MCF 10A (cell line): ENCODE results near the gene PRSS27. TPM values are rescaled to one million over a fixed set of nuclear protein-coding genes. Genes with fewer than 3 reads are reported as not detected.

Source experiments
- BruUV-seq: library from RNA; stranded (reverse); fragments of 400-500 nt; replicated peaks from 2 replicates; lab custom pipeline; 2021; lab: Mats Ljungman, UMichigan
- CTCF ChIA-PET: fragments of 300-600 bp; sonication (Branson Sonifier 250); formaldehyde crosslinking; extraction: SDS; loops from one replicate; lab custom pipeline; 2021; ENCODE audit warnings: antibody characterized with exemption, inconsistent platforms; lab: Yijun Ruan, JAX
- POLR2A ChIA-PET: fragments of 300-600, 350-650 bp; sonication (Branson Sonifier 250); formaldehyde crosslinking; extraction: SDS; loops from one replicate; lab custom pipeline; 2020; ENCODE audit warnings: antibody characterized with exemption, inconsistent platforms; lab: Yijun Ruan, JAX
- DNase-seq: peaks from one replicate; pipeline ENCODE4 v3.0.0-alpha.2; 2018; ENCODE audit not compliant: unreplicated experiment
- H3K27ac Mint-ChIP-seq: one replicate; pipeline ENCODE4 v1.8.0; 2022; ENCODE audit warnings: mild to moderate bottlenecking, low read depth, mixed read lengths; ENCODE audit not compliant: unreplicated experiment
- H3K27me3 Mint-ChIP-seq: one replicate; pipeline ENCODE4 v1.8.0; 2022; ENCODE audit warnings: mixed read lengths; ENCODE audit not compliant: insufficient read depth, unreplicated experiment
- H3K36me3 Mint-ChIP-seq: one replicate; pipeline ENCODE4 v1.8.0; 2022; ENCODE audit warnings: mild to moderate bottlenecking, moderate library complexity, mixed read lengths; ENCODE audit not compliant: insufficient read depth, unreplicated experiment
- H3K4me1 Mint-ChIP-seq: one replicate; pipeline ENCODE4 v1.8.0; 2022; ENCODE audit warnings: mixed read lengths; ENCODE audit not compliant: insufficient read depth, unreplicated experiment
- H3K4me3 Mint-ChIP-seq: one replicate; pipeline ENCODE4 v1.8.0; 2022; ENCODE audit warnings: mild to moderate bottlenecking, moderate library complexity, mixed read lengths; ENCODE audit not compliant: unreplicated experiment
- H3K9me3 Mint-ChIP-seq: one replicate; pipeline ENCODE4 v1.8.0; 2022; ENCODE audit warnings: mixed read lengths; ENCODE audit not compliant: unreplicated experiment
- CTCF ChIP-seq: fragments of 200-600 bp; IDR thresholded peaks from one replicate; pipeline ENCODE4 v1.8.0; 2022; ENCODE audit warnings: antibody characterized with exemption, mild to moderate bottlenecking; ENCODE audit not compliant: unreplicated experiment
- intact Hi-C: fragments of 100-400 bp; cut with micrococcal nuclease; formaldehyde crosslinking; loops from 2 replicates; pipeline ENCODE4 v1.14.1; 2022
- total RNA-seq: library from RNA; stranded (reverse); gene quantifications from 2 replicates; pipeline ENCODE4 v1.2.3, GENCODE V29; 2022

Gene PRSS27
- total RNA-seq, 1 experiment from 2014 or later, result 5.8 TPM

DNA sequence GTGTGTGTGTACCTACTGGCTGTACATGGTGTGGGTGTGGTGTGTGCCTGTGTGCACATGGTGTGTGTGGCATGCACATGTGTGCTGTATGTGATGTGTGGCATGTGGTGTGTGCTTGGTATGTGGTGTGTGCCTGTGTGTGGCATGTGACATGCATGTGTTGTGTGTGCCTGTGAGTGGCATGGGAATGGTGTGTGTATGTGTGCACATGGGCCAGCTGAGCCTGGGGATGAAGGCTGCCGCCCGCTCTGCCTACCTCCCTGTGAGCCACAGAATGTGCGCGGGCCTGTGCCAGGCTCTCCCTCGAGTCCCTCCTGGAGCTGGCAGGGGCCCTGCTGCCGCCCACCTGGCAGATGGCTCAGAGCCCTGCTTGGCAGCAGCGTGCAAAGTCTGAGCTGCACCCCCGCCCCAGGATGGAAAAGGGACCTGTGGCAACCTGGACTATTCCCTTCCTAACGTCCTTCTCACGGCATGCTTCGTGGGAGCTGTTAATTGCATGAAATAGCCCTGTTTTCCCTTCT, 9.3 kb downstream of the PRSS27 start:
- POLR2A ChIA-PET, result no interaction called here
- no peaks in the 10 kb centered on the region for H3K4me1 Mint-ChIP-seq
- no peaks in the 10 kb centered on the region for H3K9me3 Mint-ChIP-seq
- TF ChIP-seq CTCF, result no peak
- H3K36me3 Mint-ChIP-seq, result peaks cover 40% of the 10 kb centered on the region
- no peaks in the 10 kb centered on the region for H3K27me3 Mint-ChIP-seq
- no peak overlapping the region for H3K4me3 Mint-ChIP-seq
- no peak for DNase-seq
- no peak overlapping the region for H3K27ac Mint-ChIP-seq
- no TSS peak for BruUV-seq
- CTCF ChIA-PET, result no interaction called here
- intact Hi-C loops, result no loop called here

- ChIA-PET CTCF (no interaction called here), POLR2A (no interaction called here)
- BruUV-seq, result no TSS peak
- intact Hi-C loops, result no loop called here
- Mint-ChIP-seq H3K36me3 (peaks cover 38% of the 10 kb centered on the region), H3K4me3 (no peak overlapping the region), H3K9me3 (no peaks in the 10 kb centered on the region), H3K27me3 (no peaks in the 10 kb centered on the region), H3K4me1 (no peaks in the 10 kb centered on the region), H3K27ac (no peak overlapping the region)
- no peak for DNase-seq
- no peak for TF ChIP-seq CTCF
These were observed 9.9 kb downstream of the PRSS27 start for GRCh38 chr16:2710021-2710710.

- ChIA-PET POLR2A (interaction anchor here (0.5 kb wide), 1 partner anchor 106 kb away, joined by 3 read pairs; no protein-coding TSS in a partner anchor), CTCF (no interaction called here)
- no peak for TF ChIP-seq CTCF
- Mint-ChIP-seq H3K4me1 (no peaks in the 10 kb centered on the region), H3K36me3 (peaks cover 33% of the 10 kb centered on the region), H3K4me3 (no peak overlapping the region), H3K27me3 (no peaks in the 10 kb centered on the region), H3K9me3 (no peaks in the 10 kb centered on the region), H3K27ac (no peak overlapping the region)
- intact Hi-C loops, result no loop called here
- BruUV-seq, result no TSS peak
- DNase-seq, result no peak
These were observed 10.4 kb downstream of the PRSS27 start for GRCh38 chr16:2709588-2709984.

DNA sequence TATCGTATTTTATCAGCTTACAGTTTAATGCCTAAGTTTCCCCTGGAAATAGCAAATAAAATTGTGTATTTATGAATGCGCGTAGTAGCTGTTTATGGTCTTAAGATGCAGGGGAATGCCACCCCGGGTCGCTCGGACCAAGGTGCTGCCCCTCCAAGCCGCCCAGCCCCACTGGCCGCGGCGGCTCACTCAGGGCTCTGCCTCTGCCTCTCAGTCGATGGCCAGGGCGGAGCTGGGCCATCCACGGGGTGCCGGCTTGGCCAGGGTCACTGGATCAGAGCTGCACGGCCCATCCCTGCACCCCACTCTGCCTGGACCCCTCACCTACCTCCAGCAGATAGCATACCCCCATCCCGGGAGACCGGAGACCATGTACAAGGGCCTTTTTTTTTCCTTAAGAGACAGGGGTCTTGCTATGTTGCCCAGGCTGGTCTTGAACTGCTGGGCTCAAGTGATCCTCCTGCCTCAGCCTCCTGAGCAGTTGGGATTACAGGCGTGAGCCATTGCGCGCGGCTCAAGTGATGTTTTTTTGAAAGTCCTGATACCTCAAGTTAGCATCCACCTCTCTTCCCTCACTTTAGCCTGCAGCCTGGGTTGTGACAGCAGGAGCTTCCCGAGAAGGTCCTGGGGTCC, 11.0 kb downstream of the PRSS27 start:
- H3K4me3 Mint-ChIP-seq, result no peak overlapping the region
- POLR2A ChIA-PET, result interaction anchor here (0.5 kb wide), 1 partner anchor 106 kb away, joined by 3 read pairs; no protein-coding TSS in a partner anchor
- no peaks in the 10 kb centered on the region for H3K27me3 Mint-ChIP-seq
- peaks cover 33% of the 10 kb centered on the region for H3K36me3 Mint-ChIP-seq
- H3K4me1 Mint-ChIP-seq, result no peaks in the 10 kb centered on the region
- H3K9me3 Mint-ChIP-seq, result no peaks in the 10 kb centered on the region
- no peak for TF ChIP-seq CTCF
- BruUV-seq, result no TSS peak
- intact Hi-C loops, result no loop called here
- no peak for DNase-seq
- H3K27ac Mint-ChIP-seq, result no peak overlapping the region
- CTCF ChIA-PET, result interaction anchor here (0.8 kb wide), 1 partner anchor 11 kb away, joined by 5 read pairs; the partner anchor contains the start of gene PRSS27
